K562 (cell line): ENCODE results near the gene FBN1. TPM values are rescaled to one million over a fixed set of nuclear protein-coding genes. Genes with fewer than 3 reads are reported as not detected.

ENCODE experiments used
- ATAC-seq: fragments of 200-7000 bp; cut with Tn5 transposase; 3 replicates; pipeline ENCODE4 v1.9.1; 2020; ENCODE audit warnings: moderate library complexity
- BruUV-seq: library from RNA; stranded (reverse); fragments of 400-500 nt; replicated peaks from 2 replicates; lab custom pipeline; 2021; lab: Mats Ljungman, UMichigan
- CTCF ChIA-PET: fragments of 300-600 bp; formaldehyde crosslinking; extraction: SDS; loops from one replicate; lab custom pipeline; 2021; ENCODE audit warnings: low intra/inter-chr PET ratio; lab: Yijun Ruan, JAX
- POLR2A ChIA-PET: fragments of 300-600, 350-650 bp; sonication (Branson Sonifier 250); formaldehyde crosslinking; extraction: SDS; loops from one replicate; lab custom pipeline; 2021; ENCODE audit warnings: antibody characterized with exemption, inconsistent platforms; lab: Yijun Ruan, JAX
- DNase-seq, 4 experiments: peaks; one replicate each; pipeline versions ENCODE4 v3.0.0 to v3.0.0-alpha.2; 2011 to 2018; ENCODE audit warnings: low spot score in 3 of 4, mixed read lengths in 3 of 4; ENCODE audit errors: extremely low read depth in 1 of 4
- FAIRE-seq: peaks from 2 replicates; lab custom pipeline; 2011; peaks lifted over from hg19 to GRCh38; lab: Jason Lieb, UNC
- H2AFZ ChIP-seq: 2 replicates; pipeline ENCODE4 v1.6.0; 2011; ENCODE audit warnings: low read depth, low read length, control low read depth, inconsistent platforms
- H3K27ac ChIP-seq: fragments of 200-600 bp; 3 replicates; pipeline ENCODE4 v1.8.0; 2011; ENCODE audit warnings: low read depth, mild to moderate bottlenecking, control low read depth, inconsistent platforms, low read length, moderate library complexity, mixed read lengths; ENCODE audit errors: extremely low read depth
- H3K27me3 ChIP-seq, 2 experiments: fragments of 300-600 bp in 1 of 2; 2 replicates in 1 of 2; 3 replicates in 1 of 2; pipeline versions ENCODE4 v1.6.0 to v1.8.0; 2011; ENCODE audit warnings: inconsistent platforms in 2 of 2, low read length in 2 of 2, mild to moderate bottlenecking in 1 of 2, mixed read lengths in 1 of 2, moderate library complexity in 1 of 2; ENCODE audit not compliant: control insufficient read depth in 2 of 2, insufficient read depth in 2 of 2
- H3K36me3 ChIP-seq: fragments of 300-600 bp; 3 replicates; pipeline ENCODE4 v1.8.0; 2011; ENCODE audit warnings: mild to moderate bottlenecking, low read length, inconsistent platforms; ENCODE audit not compliant: control insufficient read depth, insufficient read depth
- H3K4me1 ChIP-seq, 2 experiments: fragments of 200-600 bp in 1 of 2; replicated peaks in 1 of 2; 2 replicates in 1 of 2; 3 replicates in 1 of 2; pipeline versions ENCODE4 v1.5.1 to v1.8.0; 2011; ENCODE audit warnings: inconsistent platforms in 2 of 2, low read length in 2 of 2, mild to moderate bottlenecking in 1 of 2, mixed read lengths in 1 of 2, moderate library complexity in 1 of 2; ENCODE audit not compliant: control insufficient read depth in 2 of 2, insufficient read depth in 2 of 2
- H3K4me2 ChIP-seq: 2 replicates; pipeline ENCODE4 v1.6.1; 2011; ENCODE audit warnings: low read length, control low read depth, inconsistent platforms, mixed read lengths; ENCODE audit not compliant: insufficient read depth
- H3K4me3 ChIP-seq: fragments of 200-600 bp; sonication (generic), shearing (Covaris generic); 2 replicates; pipeline ENCODE4 v1.5.1; 2016; ENCODE audit warnings: control low read depth, inconsistent platforms
- H3K79me2 ChIP-seq: fragments of 200-600 bp; 3 replicates; pipeline ENCODE4 v1.8.0; 2011; ENCODE audit warnings: low read length, inconsistent platforms; ENCODE audit not compliant: control insufficient read depth, insufficient read depth
- H3K9ac ChIP-seq, 2 experiments: 2 replicates each; pipeline versions ENCODE4 v1.6.0 to v1.6.1; 2011; ENCODE audit warnings: low read depth in 2 of 2, low read length in 2 of 2, control low read depth in 1 of 2, inconsistent platforms in 1 of 2, mild to moderate bottlenecking in 1 of 2, mixed read lengths in 1 of 2; ENCODE audit not compliant: insufficient read depth in 1 of 2
- H3K9me1 ChIP-seq: one replicate; pipeline ENCODE4 v1.6.0; 2011; ENCODE audit warnings: inconsistent platforms, mild to moderate bottlenecking, low read length, moderate library complexity; ENCODE audit not compliant: control insufficient read depth, insufficient read depth
- H3K9me3 ChIP-seq: replicated peaks from 2 replicates; pipeline ENCODE4 v1.5.1; 2011; ENCODE audit warnings: low read depth, low read length, inconsistent platforms; ENCODE audit not compliant: control insufficient read depth, insufficient read depth
- H4K20me1 ChIP-seq: replicated peaks from 2 replicates; pipeline ENCODE4 v1.6.1; 2011; ENCODE audit warnings: low read length, inconsistent platforms, mixed read lengths; ENCODE audit not compliant: control insufficient read depth, insufficient read depth
- EHMT2 ChIP-seq: fragments of 450-650 bp; IDR thresholded peaks from 2 replicates; pipeline ENCODE4 v1.6.1; 2018; ENCODE audit warnings: antibody characterized with exemption
- ETV6 ChIP-seq, 3 experiments: fragments of 150-350 bp in 1 of 3; sonication (generic) in 1 of 3; formaldehyde crosslinking in 1 of 3; IDR thresholded peaks; 2 replicates each; pipeline versions ENCODE4 v1.6.1 to v1.8.0; 2014 to 2022; ENCODE audit warnings: borderline replicate concordance in 2 of 3, low read depth in 2 of 3, antibody characterized with exemption in 1 of 3, low read length in 1 of 3, mild to moderate bottlenecking in 1 of 3, missing genetic modification reagents in 1 of 3
- KLF13 ChIP-seq: fragments of 450-650 bp; IDR thresholded peaks from 2 replicates; pipeline ENCODE4 v1.6.1; 2016; ENCODE audit warnings: missing genetic modification characterization, low read depth, mild to moderate bottlenecking, missing compliant biosample characterization, moderate library complexity, borderline replicate concordance
- MEIS2 ChIP-seq: fragments of 450-650 bp; IDR thresholded peaks from 2 replicates; pipeline ENCODE4 v1.6.1; 2014; ENCODE audit warnings: mild to moderate bottlenecking; ENCODE audit not compliant: partially characterized antibody
- NKRF ChIP-seq: fragments of 450-650 bp; IDR thresholded peaks from 2 replicates; pipeline ENCODE4 v1.6.1; 2016; ENCODE audit warnings: borderline replicate concordance
- TFAM ChIP-seq: fragments of 250-450 bp; sonication (Bioruptor Pico); conservative IDR thresholded peaks from 2 replicates; pipeline ENCODE4 v1.5.0; 2021; ENCODE audit warnings: mild to moderate bottlenecking, moderate library complexity
- ZBTB49 ChIP-seq: sonication (generic); formaldehyde crosslinking; IDR thresholded peaks from 2 replicates; pipeline ENCODE4 v1.8.0; 2022; ENCODE audit warnings: missing genetic modification reagents, mild to moderate bottlenecking, borderline replicate concordance
- ZNF212 ChIP-seq: fragments of 450-650 bp; formaldehyde crosslinking; IDR thresholded peaks from 2 replicates; pipeline ENCODE4 v1.4.0; 2020; ENCODE audit warnings: mild to moderate bottlenecking
- WGBS: fragments of 100-300 bp; shearing (Covaris generic); methylation state at CpG from one replicate; pipeline ENCODE4 v1.1.6; 2016; ENCODE audit warnings: low coverage, mixed read lengths; ENCODE audit not compliant: insufficient coverage; ENCODE audit errors: missing lambda C conversion rate; 5-methylcytosine and 5-hydroxymethylcytosine counted together
- in situ Hi-C: fragments of 300-500 bp; cut with MboI; formaldehyde crosslinking; loops from 4 replicates; pipeline ENCODE4 v1.15.0; 2018; ENCODE audit warnings: inconsistent platforms, mixed read lengths
- intact Hi-C: fragments of 100-400 bp; cut with micrococcal nuclease; formaldehyde crosslinking; loops from 2 replicates; pipeline ENCODE4 v1.14.2; 2022
- polyA plus RNA-seq, 8 experiments: library from polyadenylated mRNA; depleted of rRNA in 4 of 8; stranded (reverse) in 5 of 8; unstranded in 3 of 8; fragments of >200 nt; fragmentation: Nextera tagmentation in 2 of 8; fragmentation: Illumina TruSeq in 1 of 8; extraction: Ambion mirVana in 2 of 8; extraction: Trizol in 1 of 8; gene quantifications; 2 replicates each; pipeline versions ENCODE4 v1.2.1 to v1.2.3, GENCODE V29; 2011 to 2014; ENCODE audit warnings: inconsistent platforms in 1 of 8, missing spikeins in 1 of 8
- total RNA-seq, 7 experiments: library from RNA; depleted of rRNA in 6 of 7; stranded (reverse); fragments of >200 nt in 6 of 7; fragmentation: Illumina TruSeq in 2 of 7; extraction: Trizol in 2 of 7; gene quantifications; 2 replicates each; pipeline versions ENCODE4 v1.2.1 to v1.2.3, GENCODE V29; 2011 to 2021; ENCODE audit warnings: low replicate concordance in 1 of 7

The FBN1 gene
- total and polyA plus RNA-seq, 9 of the 15 experiments (the other 6 are each of a cell fraction or from before 2014, with no cell fraction given): 0.15 to 1.2 (median 0.60) TPM

GRCh38 chr15:48540756-48541155, 104.8 kb downstream of the FBN1 start:
- ChIA-PET POLR2A (no interaction called here), CTCF (no interaction called here)
- Histone ChIP-seq H3K27ac (no peak overlapping the region), H3K9me3 (no peaks in the 10 kb centered on the region), H3K9ac (no peak overlapping the region), H3K4me2 (no peak overlapping the region), H3K36me3 (no peaks in the 10 kb centered on the region), H4K20me1 (no peaks in the 10 kb centered on the region), H2AFZ (no peak overlapping the region), H3K4me3 (no peak overlapping the region), H3K4me1 (no peaks in the 10 kb centered on the region), H3K79me2 (no peaks in the 10 kb centered on the region), H3K9me1 (no peaks in the 10 kb centered on the region), H3K27me3 (no peaks in the 10 kb centered on the region)
- FAIRE-seq (no peak), ATAC-seq (no peak), DNase-seq (no peak)
- BruUV-seq: no TSS peak
- in situ Hi-C loops (no loop called here), intact Hi-C loops (no loop called here)
- no peak for TF ChIP-seq MEIS2
- TF ChIP-seq ZNF212 (CRISPR knock-in tag): no peak
- TF ChIP-seq TFAM: no peak
- no peak for TF ChIP-seq EHMT2
- no peak for TF ChIP-seq KLF13
- 23% methylated on average over 2 of the region's 2 CpGs for WGBS

GRCh38 chr15:48538941-48539340, 106.6 kb downstream of the FBN1 start:
- no peaks in the 10 kb centered on the region for H3K9me1 ChIP-seq
- no TSS peak for BruUV-seq
- ATAC-seq (no peak), DNase-seq (no peak), FAIRE-seq (no peak)
- H3K27me3 ChIP-seq: no peaks in the 10 kb centered on the region; a peak in 2 of 5 replicates
- no peak overlapping the region for H2AFZ ChIP-seq
- H3K4me1 ChIP-seq: no peaks in the 10 kb centered on the region
- ChIA-PET CTCF (interaction anchor here (0.5 kb wide), 1 partner anchor 184 kb away, joined by 4 read pairs; no protein-coding TSS in a partner anchor), POLR2A (interaction anchor here (1.4 kb wide), 1 partner anchor 11 kb away, joined by 3 read pairs; no protein-coding TSS in a partner anchor)
- H3K27ac ChIP-seq: no peak overlapping the region
- no peaks in the 10 kb centered on the region for H4K20me1 ChIP-seq
- no peak overlapping the region for H3K4me3 ChIP-seq
- H3K79me2 ChIP-seq: no peaks in the 10 kb centered on the region
- no peaks in the 10 kb centered on the region for H3K9me3 ChIP-seq
- WGBS: 5% methylated on average over 3 of the region's 3 CpGs
- H3K36me3 ChIP-seq: no peaks in the 10 kb centered on the region
- in situ Hi-C loops (no loop called here), intact Hi-C loops (no loop called here)
- H3K9ac ChIP-seq: no peak overlapping the region
- no peak overlapping the region for H3K4me2 ChIP-seq
- TF ChIP-seq ETV6 (IDR thresholded peaks at IDR 0.05; ENCODE audit: borderline replicate concordance in 1 of 2, low read depth in 2 of 2, low read length in 1 of 2): no peak
- TF ChIP-seq ETV6 (CRISPR knock-in tag; IDR thresholded peaks at IDR 0.05; ENCODE audit: borderline replicate concordance): no peak
- TF ChIP-seq ZBTB49 (CRISPR knock-in tag): no peak
- no peak for TF ChIP-seq NKRF
